Activated CD8-positive, alpha-beta memory T cell treated with anti-CD3 and anti-CD28 coated beads, Interleukin-2, amount 50 U/mL, for 24 hours (primary cell): ENCODE results near the gene ARID1B.

Experiments
- DNase-seq: peaks from one replicate; pipeline ENCODE4 v3.0.0-alpha.2; 2020; ENCODE audit errors: extremely low read depth

Gene ARID1B

GRCh38 chr6:157097255-157097955 lies 320.2 kb downstream of the ARID1B start:
- no peak for DNase-seq

GRCh38 chr6:157098999-157099398 lies 321.8 kb downstream of the ARID1B start:
- DNase-seq: no peak

GRCh38 chr6:157099912-157100593 lies 322.9 kb downstream of the ARID1B start:
- DNase-seq: peak; percentile 24

DNA sequence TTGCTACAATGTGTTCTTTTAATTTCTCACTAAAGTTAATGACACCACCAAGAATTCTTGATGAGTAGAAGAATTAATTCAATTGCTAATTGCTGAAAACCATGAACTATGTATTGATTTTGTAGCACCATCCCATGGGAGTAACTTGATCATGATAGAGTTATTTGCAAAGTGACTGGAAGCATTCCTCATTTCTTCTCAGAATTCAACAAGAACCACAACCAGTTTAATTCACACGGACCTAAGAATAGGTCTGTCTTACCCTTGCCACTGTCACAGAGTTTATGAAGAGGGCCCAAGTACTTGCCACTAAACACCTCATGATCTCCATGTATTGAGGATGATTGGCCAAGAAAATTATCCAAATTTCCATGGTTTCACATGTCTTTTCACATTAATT lies 324.0 kb downstream of the ARID1B start:
- no peak for DNase-seq

GRCh38 chr6:157104803-157105202 lies 327.6 kb downstream of the ARID1B start:
- no peak for DNase-seq

GRCh38 chr6:157106487-157106886 lies 329.3 kb downstream of the ARID1B start:
- DNase-seq: no peak

DNA sequence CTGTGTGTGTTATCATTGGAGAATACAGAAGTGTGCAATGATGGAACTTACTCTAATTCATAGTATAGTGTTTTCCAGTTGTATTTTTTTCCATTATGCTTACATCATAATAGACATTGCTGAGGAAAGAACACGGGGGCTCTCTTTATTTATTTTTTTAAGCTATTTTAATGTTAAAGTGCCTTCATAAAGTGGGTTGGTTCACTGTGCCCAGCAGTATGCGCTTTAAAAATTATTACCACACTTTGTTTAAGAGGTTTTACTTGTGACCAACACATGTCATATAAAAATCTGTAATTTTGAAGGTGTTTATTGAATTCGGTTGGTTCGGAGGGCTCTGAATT lies 330.4 kb downstream of the ARID1B start:
- no peak for DNase-seq

GRCh38 chr6:157107915-157108651 lies 330.9 kb downstream of the ARID1B start:
- DNase-seq: no peak

DNA sequence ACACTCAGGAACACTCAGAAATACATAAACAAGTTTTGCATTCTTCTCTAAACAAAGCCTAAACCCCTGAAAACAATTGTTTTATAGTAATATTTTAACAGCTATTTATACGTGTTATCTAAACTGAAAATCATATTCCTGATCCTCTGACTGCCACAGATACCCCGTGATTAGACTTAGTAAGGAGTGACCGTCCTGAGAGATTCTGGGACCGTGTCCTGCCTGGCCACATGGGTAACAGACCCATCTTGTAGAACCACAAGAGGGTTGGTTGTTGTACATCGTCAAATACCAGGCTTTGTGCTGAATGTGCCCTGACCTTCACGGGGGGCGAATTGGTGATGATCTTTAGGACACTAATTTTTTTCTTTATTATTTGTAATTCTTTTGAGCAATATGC lies 331.7 kb downstream of the ARID1B start:
- DNase-seq: no peak

DNA sequence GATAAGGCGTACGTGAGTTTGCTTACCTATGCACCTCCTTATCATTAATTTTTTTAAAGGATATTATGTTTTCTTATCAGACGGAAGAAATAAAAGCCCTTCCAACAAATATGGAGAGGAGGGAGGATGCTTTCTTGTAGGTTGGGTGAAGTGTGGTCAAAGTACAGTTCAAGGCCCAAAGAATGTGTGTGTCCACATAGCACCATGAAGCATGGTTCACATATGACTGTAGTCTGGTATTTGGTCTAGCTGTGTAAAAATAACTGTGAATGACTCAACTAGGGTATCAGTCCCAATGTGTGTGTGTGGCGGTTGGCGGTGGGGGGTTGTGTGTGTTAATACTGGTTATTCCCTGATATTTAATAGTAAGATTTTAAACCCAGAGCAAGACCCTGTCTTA lies 333.4 kb downstream of the ARID1B start:
- no peak for DNase-seq

GRCh38 chr6:157113389-157113788 lies 336.2 kb downstream of the ARID1B start:
- DNase-seq: no peak

- DNase-seq: no peak
These were observed 339.2 kb downstream of the ARID1B start for GRCh38 chr6:157116426-157116825.

- DNase-seq: no peak
These were observed 340.4 kb downstream of the ARID1B start for GRCh38 chr6:157117431-157118095.

GRCh38 chr6:157119502-157120027 lies 342.4 kb downstream of the ARID1B start:
- DNase-seq: no peak

DNA sequence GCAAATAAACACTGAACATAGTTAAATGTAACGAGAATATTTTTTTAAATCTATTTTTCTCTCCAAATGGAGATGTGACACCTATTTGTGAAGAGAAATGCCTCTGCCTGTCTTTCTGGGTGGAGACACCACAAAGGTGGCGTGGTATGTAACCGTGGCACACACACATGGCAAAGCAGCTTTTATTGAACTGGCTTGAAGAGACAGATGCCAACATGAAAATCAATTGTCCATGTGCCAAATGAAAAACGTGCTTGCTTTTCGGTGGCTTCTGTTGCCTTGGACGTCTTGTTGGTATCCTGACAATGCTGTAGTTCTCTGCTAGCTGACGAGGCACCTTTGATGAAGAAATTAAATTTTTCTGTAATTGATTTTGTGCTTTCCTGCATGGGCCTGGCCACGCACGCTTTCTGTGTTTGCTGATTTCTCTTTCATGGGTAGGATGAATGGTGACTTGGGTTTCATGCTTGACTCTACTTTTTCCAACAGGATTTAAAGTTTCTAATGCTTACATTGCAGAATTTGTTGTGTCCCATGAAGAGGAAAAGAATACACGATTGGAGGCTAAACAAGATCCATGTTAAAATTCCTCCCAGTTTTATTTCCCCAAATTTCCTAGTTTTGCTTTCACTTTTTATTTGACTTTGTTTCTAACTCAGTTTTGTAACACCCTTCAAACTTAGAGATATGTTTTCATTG lies 343.5 kb downstream of the ARID1B start:
- no peak for DNase-seq

- no peak for DNase-seq
These were observed 344.7 kb downstream of the ARID1B start for GRCh38 chr6:157121897-157122296.

DNA sequence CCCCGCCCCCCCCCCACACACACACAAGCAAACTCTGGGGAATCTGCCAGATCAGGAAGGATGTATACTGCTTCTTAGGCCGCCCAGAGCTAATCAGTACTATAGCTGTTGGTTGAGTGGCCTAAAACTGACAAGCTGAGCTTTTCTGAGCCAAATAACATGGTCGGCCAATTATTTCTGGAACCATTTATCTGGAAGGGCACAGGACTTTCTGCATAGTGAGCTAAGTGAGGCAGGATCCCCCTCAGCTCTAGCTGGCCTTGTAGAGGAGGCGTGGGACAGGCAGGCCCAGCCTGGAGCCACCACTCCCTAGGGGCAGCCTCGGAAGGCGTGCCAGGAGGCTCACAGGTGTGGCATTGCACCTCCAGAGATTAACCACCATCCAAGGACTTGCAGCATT lies 346.1 kb downstream of the ARID1B start:
- DNase-seq: no peak

DNA sequence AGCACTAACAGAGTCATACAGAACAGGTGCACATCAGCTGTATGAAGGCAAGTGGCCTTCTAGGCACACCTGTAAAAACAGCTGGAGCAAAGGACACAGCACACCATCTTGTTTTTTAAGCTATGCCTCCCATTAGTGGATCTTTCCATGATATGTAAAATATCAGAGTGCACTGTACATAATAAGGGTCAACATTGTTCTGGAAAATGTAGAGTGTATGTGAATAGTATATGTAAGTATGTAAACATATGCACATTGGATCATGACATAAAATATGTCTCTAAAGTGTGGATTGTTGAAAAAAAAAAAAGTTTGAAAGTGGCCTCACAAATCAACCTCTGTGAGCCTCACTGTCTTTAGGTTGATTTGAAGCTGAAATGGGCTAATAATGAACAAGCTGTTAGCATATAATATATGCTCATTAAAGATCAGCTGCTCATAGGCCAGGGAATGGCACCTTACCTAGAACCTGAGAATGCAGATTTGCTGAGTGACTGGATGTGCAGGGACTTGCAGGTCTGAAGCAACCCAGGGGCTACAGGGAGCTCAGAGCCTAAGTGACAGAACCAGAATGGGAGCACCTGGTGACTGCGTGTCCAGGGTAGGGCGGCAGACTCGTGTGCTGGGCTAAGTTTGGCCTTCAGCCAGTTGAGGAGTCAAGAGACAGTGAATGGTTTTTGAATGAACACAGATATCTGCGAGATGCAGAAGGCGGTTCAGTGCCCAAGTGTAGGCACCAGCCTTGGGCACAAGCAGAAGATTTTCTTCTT lies 347.5 kb downstream of the ARID1B start:
- DNase-seq: no peak

DNA sequence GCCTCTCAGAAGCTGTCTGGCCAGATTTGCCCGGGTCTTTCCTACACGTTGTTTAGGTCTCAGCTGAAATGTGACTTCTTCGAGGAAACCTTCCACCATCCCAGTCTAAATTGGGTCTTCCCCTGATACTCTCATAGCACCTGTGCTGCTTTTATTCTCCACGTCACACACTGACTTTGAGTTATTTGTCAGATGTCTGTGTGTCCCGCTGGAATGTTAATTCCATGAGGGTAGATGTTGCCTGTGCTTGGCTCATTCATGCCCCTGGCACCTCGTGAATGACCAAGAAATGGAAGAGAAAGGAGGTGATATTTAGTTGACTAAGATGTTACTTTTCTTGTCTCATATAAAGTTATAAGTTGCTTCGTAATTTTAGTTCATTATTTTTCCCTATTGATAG lies 348.4 kb downstream of the ARID1B start:
- DNase-seq: no peak

- DNase-seq: no peak
These were observed 349.3 kb downstream of the ARID1B start for GRCh38 chr6:157126183-157127098.
